ENCODE data around the gene ECT2. TPM values are rescaled to one million over a fixed set of nuclear protein-coding genes. Genes with fewer than 3 reads are reported as not detected.
"Not testable (repeated sequence)": the region's sequence is repeated elsewhere in the genome, so short reads cannot be mapped to it uniquely, and the experiment has no call there.

Gene ECT2
- 1 to 10 TPM; 2.7 to 4.8 (median 2.8) TPM for polyA plus RNA-seq

DNA sequence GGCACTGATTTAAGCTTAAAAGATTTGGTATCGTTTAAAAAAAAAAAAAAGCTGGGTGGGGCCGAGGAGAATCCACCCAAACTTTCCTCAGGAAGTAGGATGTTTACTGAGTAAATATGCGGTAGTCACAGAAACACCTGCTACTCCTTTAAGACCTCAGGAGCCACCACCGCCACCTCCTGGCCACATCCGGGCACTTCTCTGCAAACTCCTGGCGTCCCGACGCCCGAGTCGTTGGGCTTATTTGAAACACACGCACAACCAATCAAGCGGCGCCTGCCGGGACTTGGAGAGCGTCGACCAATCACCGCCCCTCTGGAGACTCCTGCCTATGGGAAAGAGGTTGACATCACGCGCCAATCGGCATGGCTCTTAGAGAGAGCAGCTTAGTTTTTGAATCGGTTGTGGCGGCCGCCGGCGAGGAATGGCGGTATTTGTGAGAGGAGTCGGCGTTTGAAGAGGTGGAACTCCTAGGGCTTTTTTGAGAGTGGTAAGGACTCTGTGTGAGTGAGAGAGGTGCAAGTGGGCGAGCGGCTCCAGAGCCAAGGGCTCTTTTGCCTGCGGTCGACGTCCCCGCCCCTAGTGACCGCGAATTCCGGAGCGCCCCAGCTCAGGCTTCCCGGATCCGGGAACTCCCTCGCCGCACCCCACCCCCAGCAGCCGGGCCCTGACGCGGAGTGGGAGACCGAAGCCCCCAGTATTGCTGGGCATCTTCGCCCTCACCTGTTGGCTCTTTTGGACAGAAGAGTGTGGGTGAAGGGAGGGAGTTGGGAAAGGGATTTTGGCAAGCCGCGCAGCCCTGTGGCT is at the start of gene ECT2:
Gene ECT2, plus strand, starts transcription at position 359 of the 807 bp plus-strand sequence. CDS start 3,805 bp downstream, outside the sequence.
- H3K27me3 Mint-ChIP-seq (ENCODE audit: low read depth in 3 of 3) = peaks cover 3 to 8% (median 5%) of the 10 kb centered on the region in 3 donors
- peaks cover 0 to 3% (median 0%) of the 10 kb centered on the region in 3 donors for H3K36me3 Mint-ChIP-seq
- no peaks in the 10 kb centered on the region for H3K9me3 Mint-ChIP-seq
- H3K4me3 Mint-ChIP-seq = peak within 1 kb of the TSS; percentile 93 to 97 (median 97)
- H3K27ac Mint-ChIP-seq = peak within 1 kb of the TSS; percentile 78 to 88 (median 84)
- peak; percentile 94 to 96 (median 95) for DNase-seq
- peaks cover 14 to 31% of the 10 kb centered on the region in 2 donors for H3K4me1 Mint-ChIP-seq

DNA sequence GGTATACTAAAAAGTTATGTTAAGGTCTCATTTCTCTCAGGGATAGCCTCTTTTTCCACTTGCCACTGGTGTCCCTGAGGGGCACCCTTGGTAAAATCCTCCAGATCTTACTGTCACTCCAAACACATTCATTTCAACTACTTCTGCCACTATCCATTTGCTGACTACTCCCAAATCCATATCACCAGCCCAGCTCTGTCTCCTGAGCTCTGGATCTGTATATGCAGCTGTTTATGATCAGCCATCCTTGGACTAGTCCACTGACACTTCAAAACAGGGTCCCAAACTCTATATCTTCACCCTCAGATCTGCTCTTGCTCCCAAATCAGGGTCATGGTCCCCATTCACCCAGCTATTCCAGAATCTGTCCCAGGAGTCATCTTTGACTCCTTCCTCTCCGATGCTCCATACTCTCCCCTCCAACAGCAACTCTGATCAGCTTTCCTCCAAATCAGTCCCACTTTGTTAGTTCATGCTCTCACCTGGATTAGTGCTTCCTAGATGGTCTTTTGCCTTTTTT is 49.5 kb upstream of the ECT2 start:
- no peak overlapping the region for H3K27ac Mint-ChIP-seq
- DNase-seq = no peak
- H3K4me1 Mint-ChIP-seq = peaks cover 0 to 11% of the 10 kb centered on the region in 2 donors
- peaks cover 0 to 4% (median 3%) of the 10 kb centered on the region in 3 donors for H3K36me3 Mint-ChIP-seq
- H3K4me3 Mint-ChIP-seq = no peak overlapping the region
- H3K9me3 Mint-ChIP-seq = no peaks in the 10 kb centered on the region
- no peaks in the 10 kb centered on the region for H3K27me3 Mint-ChIP-seq (ENCODE audit: low read depth in 3 of 3)

DNA sequence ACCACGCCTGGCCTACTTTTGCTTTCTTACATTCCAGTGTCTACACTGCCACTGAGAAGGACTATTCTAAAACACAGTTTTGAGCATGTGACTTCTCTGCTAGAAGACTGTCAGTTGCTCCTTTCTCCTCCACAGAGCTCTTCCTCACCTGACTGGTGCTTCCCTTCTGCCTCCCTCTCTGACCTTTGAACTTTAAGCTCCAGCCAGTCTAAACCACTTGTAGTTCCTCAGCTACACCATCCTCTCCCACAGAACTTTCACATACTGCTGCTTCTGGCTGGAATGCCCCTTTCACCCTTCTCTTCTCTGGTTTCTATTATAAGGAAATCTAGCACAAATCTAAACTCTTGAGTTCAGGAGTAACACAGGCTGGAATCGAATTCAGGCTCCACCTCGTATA is 48.8 kb upstream of the ECT2 start:
- DNase-seq = no peak
- H3K27me3 Mint-ChIP-seq (ENCODE audit: low read depth in 3 of 3) = no peaks in the 10 kb centered on the region
- H3K9me3 Mint-ChIP-seq = no peaks in the 10 kb centered on the region
- no peak overlapping the region for H3K4me3 Mint-ChIP-seq
- no peak overlapping the region for H3K27ac Mint-ChIP-seq
- H3K4me1 Mint-ChIP-seq = peaks cover 0 to 11% of the 10 kb centered on the region in 2 donors
- peaks cover 0 to 4% (median 3%) of the 10 kb centered on the region in 3 donors for H3K36me3 Mint-ChIP-seq

GRCh38 chr3:172702256-172702655 is 48.3 kb upstream of the ECT2 start:
- no peaks in the 10 kb centered on the region for H3K9me3 Mint-ChIP-seq
- H3K27ac Mint-ChIP-seq = no peak overlapping the region
- DNase-seq = no peak
- H3K4me3 Mint-ChIP-seq = no peak overlapping the region
- H3K36me3 Mint-ChIP-seq = peaks cover 0 to 4% (median 3%) of the 10 kb centered on the region in 3 donors
- H3K27me3 Mint-ChIP-seq (ENCODE audit: low read depth in 3 of 3) = no peaks in the 10 kb centered on the region
- H3K4me1 Mint-ChIP-seq = peaks cover 0 to 11% of the 10 kb centered on the region in 2 donors

- not testable (repeated sequence) for H3K9me3 Mint-ChIP-seq; H3K4me3 Mint-ChIP-seq; H3K27me3 Mint-ChIP-seq (ENCODE audit: low read depth in 3 of 3); DNase-seq; H3K27ac Mint-ChIP-seq; H3K36me3 Mint-ChIP-seq
- peaks cover 0 to 11% of the 10 kb centered on the region in 2 donors for H3K4me1 Mint-ChIP-seq
Observed at GRCh38 chr3:172702731-172703130, 47.8 kb upstream of the ECT2 start.

GRCh38 chr3:172704001-172704400 is 46.5 kb upstream of the ECT2 start:
- H3K4me1 Mint-ChIP-seq = peaks cover 3 to 11% of the 10 kb centered on the region in 2 donors

DNA sequence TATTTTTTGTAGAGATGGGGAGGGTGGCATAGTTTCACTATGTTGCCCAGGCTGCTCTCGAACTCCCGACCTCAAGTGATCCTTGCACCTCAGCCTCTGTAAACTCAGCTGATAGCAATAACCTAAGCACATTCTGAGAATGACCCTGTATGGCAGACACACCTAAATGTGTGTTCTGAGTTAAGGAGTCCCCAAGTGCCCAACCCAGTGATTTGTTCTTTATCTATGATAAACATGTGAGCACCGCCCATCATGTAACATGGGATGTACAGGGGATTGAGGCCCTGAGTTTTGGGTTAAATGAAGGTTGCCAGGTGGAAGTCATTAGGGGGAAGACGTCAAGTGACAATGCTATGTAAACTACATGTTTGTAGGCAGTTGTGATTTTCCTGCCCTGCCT is 45.4 kb upstream of the ECT2 start:
- H3K4me3 Mint-ChIP-seq = no peak overlapping the region
- H3K36me3 Mint-ChIP-seq = peaks cover 0 to 4% (median 0%) of the 10 kb centered on the region in 3 donors
- peaks cover 0 to under 1% (median 0%) of the 10 kb centered on the region in 3 donors for H3K27me3 Mint-ChIP-seq (ENCODE audit: low read depth in 3 of 3)
- peaks cover 15 to 23% of the 10 kb centered on the region in 2 donors for H3K4me1 Mint-ChIP-seq
- H3K27ac Mint-ChIP-seq = no peak overlapping the region
- DNase-seq = no peak
- H3K9me3 Mint-ChIP-seq = no peaks in the 10 kb centered on the region

More at GRCh38 chr3:172704001-172704400, 46.5 kb upstream of the ECT2 start:
- Mint-ChIP-seq H3K27ac (peak overlapping the region in 1 of 6 donors; percentile 63), H3K36me3 (peaks cover 0 to 4% (median 0%) of the 10 kb centered on the region in 3 donors), H3K27me3 (ENCODE audit: low read depth in 3 of 3) (no peaks in the 10 kb centered on the region), H3K9me3 (no peaks in the 10 kb centered on the region), H3K4me3 (no peak overlapping the region)
- DNase-seq = no peak

GRCh38 chr3:172707030-172707429 is 43.5 kb upstream of the ECT2 start:
- Mint-ChIP-seq H3K27ac (peak overlapping the region in 1 of 6 donors; percentile 15), H3K4me1 (peaks cover 26 to 30% of the 10 kb centered on the region in 2 donors), H3K9me3 (no peaks in the 10 kb centered on the region), H3K27me3 (ENCODE audit: low read depth in 3 of 3) (peaks cover 0 to 3% (median 2%) of the 10 kb centered on the region in 3 donors), H3K4me3 (no peak overlapping the region), H3K36me3 (no peaks in the 10 kb centered on the region)
- DNase-seq = no peak

- H3K27ac Mint-ChIP-seq = no peak overlapping the region
- H3K4me1 Mint-ChIP-seq = peaks cover 26 to 30% of the 10 kb centered on the region in 2 donors
- H3K27me3 Mint-ChIP-seq (ENCODE audit: low read depth in 3 of 3) = peaks cover 0 to 3% (median 2%) of the 10 kb centered on the region in 3 donors
- H3K36me3 Mint-ChIP-seq = no peaks in the 10 kb centered on the region
- peak overlapping the region in 1 of 5 donors; percentile 11 for H3K4me3 Mint-ChIP-seq
- no peak for DNase-seq
- no peaks in the 10 kb centered on the region for H3K9me3 Mint-ChIP-seq
Observed at GRCh38 chr3:172707967-172708366, 42.6 kb upstream of the ECT2 start.

GRCh38 chr3:172708921-172709773 is 41.4 kb upstream of the ECT2 start:
- Mint-ChIP-seq H3K4me3 (peak overlapping the region; percentile 97 to 99 (median 98)), H3K36me3 (no peaks in the 10 kb centered on the region), H3K27me3 (ENCODE audit: low read depth in 3 of 3) (peaks cover 0 to 3% (median 2%) of the 10 kb centered on the region in 3 donors), H3K4me1 (peaks cover 26 to 30% of the 10 kb centered on the region in 2 donors), H3K27ac (peak overlapping the region in 1 of 6 donors; percentile 23), H3K9me3 (no peaks in the 10 kb centered on the region)
- no peak for DNase-seq

DNA sequence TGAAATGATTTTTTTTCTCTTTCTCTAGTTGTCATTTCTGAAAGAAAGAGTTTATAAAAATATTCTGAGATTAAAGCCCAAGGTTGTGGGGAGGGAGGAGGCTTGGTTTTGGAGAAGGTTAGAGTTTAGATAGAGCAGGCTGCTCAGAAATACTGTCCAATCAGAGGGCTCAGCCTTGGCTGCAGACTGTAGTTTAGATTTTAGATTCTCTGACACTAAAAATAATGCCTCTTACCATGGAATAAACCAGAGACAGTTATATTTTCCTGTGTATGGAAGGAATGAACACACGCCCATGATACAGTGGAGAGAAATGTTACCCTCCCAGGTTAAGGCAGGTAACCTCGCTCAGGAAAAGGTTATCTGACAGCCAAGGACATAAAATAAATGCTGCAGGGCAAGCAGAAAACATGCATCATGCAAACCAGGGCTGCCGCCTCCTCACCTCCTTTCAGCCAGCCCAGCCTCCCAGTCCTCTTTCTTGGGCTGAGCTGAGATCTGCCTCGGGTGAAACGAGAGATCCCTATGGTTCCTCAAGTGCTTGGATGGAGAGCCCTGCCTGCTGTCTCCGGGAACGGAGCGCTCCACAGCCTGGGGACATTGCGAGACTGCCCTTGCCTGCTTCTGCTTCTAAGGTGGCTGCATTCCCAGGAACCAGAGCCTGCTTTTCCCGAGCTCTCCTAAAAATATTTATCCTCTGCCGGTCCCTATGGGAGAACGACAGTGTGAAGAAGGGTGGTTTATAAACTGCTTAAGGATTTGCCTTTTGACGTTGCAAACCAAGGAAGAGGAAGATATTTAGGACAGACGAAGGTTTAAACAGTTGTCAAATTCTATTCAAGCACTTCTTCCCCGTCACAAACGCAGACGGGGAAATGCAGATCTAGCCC is 40.5 kb upstream of the ECT2 start:
- DNase-seq = no peak
- Mint-ChIP-seq H3K27me3 (ENCODE audit: low read depth in 3 of 3) (peaks cover 0 to 3% (median 2%) of the 10 kb centered on the region in 3 donors), H3K36me3 (no peaks in the 10 kb centered on the region), H3K4me1 (peaks cover 26 to 30% of the 10 kb centered on the region in 2 donors), H3K27ac (peak overlapping the region; percentile 84 to 91 (median 86)), H3K4me3 (peak overlapping the region; percentile 97 to 99 (median 98)), H3K9me3 (no peaks in the 10 kb centered on the region)

DNA sequence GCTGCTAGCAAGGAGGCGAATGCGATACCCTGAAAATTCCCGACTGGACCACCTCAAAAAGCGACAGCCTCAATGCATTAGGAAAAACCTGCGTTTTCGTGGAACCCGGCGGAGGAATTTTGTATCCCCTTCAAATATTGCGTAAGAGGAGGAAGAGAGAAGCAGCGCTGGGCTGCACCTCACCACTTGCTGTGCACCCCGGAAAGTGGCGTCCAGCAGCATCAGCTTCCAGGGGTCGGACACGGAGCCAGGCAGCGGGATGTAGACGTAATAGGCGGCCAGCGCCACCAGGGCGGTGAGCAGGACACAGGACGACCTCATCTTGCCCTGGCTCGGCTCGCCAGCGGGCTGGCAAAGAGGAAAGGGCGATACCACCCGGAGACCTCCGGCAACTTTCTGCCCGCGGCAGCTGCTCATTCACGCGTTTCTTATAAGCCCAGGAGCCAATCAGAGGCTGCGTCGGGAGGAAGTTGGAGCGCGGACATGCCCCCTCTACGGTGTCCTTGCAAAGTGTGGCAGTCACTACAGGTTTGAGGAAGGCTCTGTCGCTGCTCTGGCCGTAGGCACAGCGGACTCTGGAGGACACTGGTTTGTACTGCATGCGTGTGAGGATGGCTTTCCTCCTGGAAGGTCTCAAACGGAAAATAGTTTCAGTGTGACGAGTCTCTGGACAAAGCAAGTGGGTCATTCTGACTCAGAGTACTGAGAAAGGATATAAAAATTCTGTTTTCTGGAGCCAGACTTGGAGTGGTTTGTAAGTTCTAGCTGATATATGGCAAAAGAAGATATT is 39.7 kb upstream of the ECT2 start, which contains the start of gene NCEH1:
Gene NCEH1, minus strand, starts transcription at position 404 of the 790 bp plus-strand sequence. Its CDS starts 83 bp downstream, at position 321.
- Mint-ChIP-seq H3K4me1 (peaks cover 26 to 30% of the 10 kb centered on the region in 2 donors), H3K27ac (peak within 1 kb of the TSS; percentile 84 to 91 (median 86)), H3K4me3 (peak within 1 kb of the TSS; percentile 97 to 99 (median 98)), H3K9me3 (no peaks in the 10 kb centered on the region), H3K27me3 (ENCODE audit: low read depth in 3 of 3) (peaks cover 0 to 3% (median 2%) of the 10 kb centered on the region in 3 donors), H3K36me3 (no peaks in the 10 kb centered on the region)
- peak; percentile 78 to 81 (median 78) for DNase-seq

All from immature natural killer cell (primary cell).